Gastroesophageal sphincter (tissue), 3 donors: ENCODE measurements around the gene FBXW7.

Experiments used
- CTCF ChIP-seq, 4 experiments: fragments of 200-600 bp in 2 of 4; fragments of 450-650 bp in 2 of 4; sonication (generic) in 1 of 4; IDR thresholded peaks; one replicate each; pipeline ENCODE4 v1.5.1; 2017 to 2019; ENCODE audit warnings: antibody characterized with exemption in 4 of 4, mild to moderate bottlenecking in 2 of 4, moderate library complexity in 2 of 4
- POLR2A ChIP-seq, 2 donors: fragments of 450-650 bp; IDR thresholded peaks; one replicate each; pipeline ENCODE4 v1.6.1; 2017; ENCODE audit warnings: antibody characterized with exemption in 2 of 2, mild to moderate bottlenecking in 2 of 2, moderate library complexity in 1 of 2

- TF ChIP-seq CTCF (IDR thresholded peaks at IDR 0.05) (no peak), POLR2A (IDR thresholded peaks at IDR 0.05) (no peak)
These were observed 254.1 kb downstream of the FBXW7 start for GRCh38 chr4:152281822-152282221.
